GM10266 (cell line): Measurements from ENCODE around the gene OMP.
A peak's percentile ranks its signal among the peaks of the same experiment; 100 is the strongest.

Source experiments
- DNase-seq: peaks from one replicate; pipeline ENCODE4 v3.0.0; 2012; ENCODE audit errors: extremely low spot score
- CTCF ChIP-seq: IDR thresholded peaks from 2 replicates; pipeline ENCODE4 v1.5.1; 2012; ENCODE audit warnings: mild to moderate bottlenecking, low read depth; ENCODE audit not compliant: control insufficient read depth, insufficient read depth; ENCODE audit errors: missing control alignments

The OMP gene

GRCh38 chr11:77101043-77101537 lies 1.6 kb upstream of the OMP start:
- DNase-seq = peak; percentile 70
- TF ChIP-seq CTCF = peak; percentile 28

GRCh38 chr11:77103319-77103718 lies 679 bp downstream of the OMP start:
- TF ChIP-seq CTCF = no peak

GRCh38 chr11:77104727-77105126 lies 2.1 kb downstream of the OMP start:
- TF ChIP-seq CTCF = no peak
- no peak for DNase-seq

More at GRCh38 chr11:77103319-77103718, 679 bp downstream of the OMP start:
- DNase-seq = no peak

GRCh38 chr11:77106321-77106720 lies 3.7 kb downstream of the OMP start:
- no peak for DNase-seq
- TF ChIP-seq CTCF = no peak

GRCh38 chr11:77106759-77107158 lies 4.1 kb downstream of the OMP start:
- no peak for TF ChIP-seq CTCF
- no peak for DNase-seq

GRCh38 chr11:77107950-77108349 lies 5.3 kb downstream of the OMP start:
- no peak for TF ChIP-seq CTCF
- DNase-seq = no peak

GRCh38 chr11:77108436-77108835 lies 5.8 kb downstream of the OMP start:
- DNase-seq = no peak
- no peak for TF ChIP-seq CTCF
